HCT116 (cell line): Measurements from ENCODE around the gene GDE1. TPM values are rescaled to one million over a fixed set of nuclear protein-coding genes. Genes with fewer than 3 reads are reported as not detected.

Experiments
- ATAC-seq: fragments of 200-7000 bp; cut with Tn5 transposase; 2 replicates; pipeline ENCODE4 v1.9.1; 2020; ENCODE audit warnings: mild to moderate bottlenecking, moderate library complexity
- BruUV-seq: library from RNA; stranded (reverse); fragments of 400-500 nt; replicated peaks from 2 replicates; lab custom pipeline; 2021; lab: Mats Ljungman, UMichigan
- CTCF ChIA-PET: fragments of 300-600 bp; sonication (Branson Sonifier 250); formaldehyde crosslinking; loops from one replicate; lab custom pipeline; 2021; ENCODE audit warnings: antibody characterized with exemption; lab: Charles Lee
- POLR2A ChIA-PET: fragments of 300-600, 350-600 bp; sonication (Branson Sonifier 250); formaldehyde crosslinking; loops from one replicate; lab custom pipeline; 2021; ENCODE audit warnings: antibody characterized with exemption; lab: Charles Lee
- RAD21 ChIA-PET, 2 experiments: fragments of 300-600 bp; sonication (Branson Sonifier 250); formaldehyde crosslinking; loops; one replicate each; lab custom pipeline; 2023; ENCODE audit warnings: low total read pairs in 2 of 2; ENCODE audit not compliant: uncharacterized antibody in 2 of 2, unreplicated experiment in 2 of 2, low non-redundant PET in 1 of 2; lab: Charles Lee
- DNase-seq: peaks from one replicate; pipeline ENCODE4 v3.0.0-alpha.2; 2010; ENCODE audit warnings: low read depth, low spot score
- H2AFZ ChIP-seq: fragments of 200-600 bp; shearing (Covaris generic), sonication (generic); 2 replicates; pipeline ENCODE4 v1.6.1; 2017; ENCODE audit warnings: low read depth, mixed run types, mixed read lengths, antibody characterized with exemption, low read length; ENCODE audit not compliant: poor library complexity, severe bottlenecking
- H3K27ac ChIP-seq: 2 replicates; pipeline ENCODE4 v1.5.1; 2012; ENCODE audit warnings: low read depth, low read length
- H3K27me3 ChIP-seq: fragments of 200-600 bp; sonication (generic); 2 replicates; pipeline ENCODE4 v1.6.1; 2016; ENCODE audit warnings: mixed run types, low read length, mixed read lengths; ENCODE audit not compliant: insufficient read depth
- H3K36me3 ChIP-seq, 2 experiments: fragments of 200-500 bp in 1 of 2; fragments of 200-600 bp in 1 of 2; sonication (Bioruptor generic) in 1 of 2; sonication (generic) in 1 of 2; 2 replicates each; pipeline versions ENCODE4 v1.5.1 to v1.6.1; 2014 to 2016; ENCODE audit warnings: low read length in 2 of 2, inconsistent platforms in 1 of 2, mixed read lengths in 1 of 2, mixed run types in 1 of 2; ENCODE audit not compliant: insufficient read depth in 2 of 2, control insufficient read depth in 1 of 2
- H3K4me1 ChIP-seq, 2 experiments: fragments of 200-600 bp in 1 of 2; sonication (generic) in 1 of 2; 2 replicates each; pipeline versions ENCODE4 v1.5.1 to v1.6.1; 2012 to 2017; ENCODE audit warnings: low read length in 2 of 2, inconsistent platforms in 1 of 2, mild to moderate bottlenecking in 1 of 2, mixed read lengths in 1 of 2, mixed run types in 1 of 2, moderate library complexity in 1 of 2; ENCODE audit not compliant: insufficient read depth in 2 of 2, control insufficient read depth in 1 of 2
- H3K4me2 ChIP-seq: fragments of 200-600 bp; sonication (generic); 2 replicates; pipeline ENCODE4 v1.6.1; 2017; ENCODE audit warnings: mixed run types, low read length, mixed read lengths
- H3K4me3 ChIP-seq, 2 experiments: fragments of 200-600 bp in 1 of 2; sonication (generic) in 1 of 2; replicated peaks in 1 of 2; 2 replicates each; pipeline ENCODE4 v1.5.1; 2011 to 2016; ENCODE audit warnings: low read length in 2 of 2, control low read depth in 1 of 2, low read depth in 1 of 2, mild to moderate bottlenecking in 1 of 2, mixed read lengths in 1 of 2, mixed run types in 1 of 2
- H3K79me2 ChIP-seq: fragments of 200-600 bp; sonication (generic); 2 replicates; pipeline ENCODE4 v1.6.1; 2017; ENCODE audit warnings: mild to moderate bottlenecking, mixed run types, low read length, moderate library complexity, mixed read lengths; ENCODE audit not compliant: insufficient read depth
- H3K9ac ChIP-seq: fragments of 200-600 bp; sonication (generic); 2 replicates; pipeline ENCODE4 v1.6.1; 2016; ENCODE audit warnings: low read length, mixed read lengths
- H3K9me2 ChIP-seq: fragments of 200-600 bp; sonication (generic), shearing (Covaris generic); 2 replicates; pipeline ENCODE4 v1.6.1; 2017; ENCODE audit warnings: mixed run types, mild to moderate bottlenecking, moderate library complexity; ENCODE audit not compliant: insufficient read depth
- H3K9me3 ChIP-seq, 2 experiments: fragments of 200-500 bp in 1 of 2; fragments of 200-600 bp in 1 of 2; sonication (Bioruptor generic) in 1 of 2; sonication (generic) in 1 of 2; 2 replicates each; pipeline ENCODE4 v1.6.1; 2014 to 2017; ENCODE audit warnings: low read length in 2 of 2, mixed read lengths in 2 of 2, inconsistent platforms in 1 of 2, low read depth in 1 of 2, mild to moderate bottlenecking in 1 of 2, mixed run types in 1 of 2, moderate library complexity in 1 of 2; ENCODE audit not compliant: control insufficient read depth in 1 of 2, insufficient read depth in 1 of 2
- H4K20me1 ChIP-seq: fragments of 200-600 bp; sonication (generic), shearing (Covaris generic); 2 replicates; pipeline ENCODE4 v1.6.1; 2017; ENCODE audit warnings: mixed run types, mild to moderate bottlenecking, moderate library complexity; ENCODE audit not compliant: insufficient read depth
- ATF3 ChIP-seq: IDR thresholded peaks from 2 replicates; pipeline ENCODE4 v1.6.1; 2012
- CBX3 ChIP-seq: IDR thresholded peaks from 2 replicates; pipeline ENCODE4 v1.6.1; 2012; ENCODE audit warnings: low read depth
- CEBPB ChIP-seq: IDR thresholded peaks from 2 replicates; pipeline ENCODE4 v1.6.1; 2012; ENCODE audit warnings: low read depth
- CTCF ChIP-seq, 3 experiments: fragments of 200-600 bp in 1 of 3; sonication (generic) in 1 of 3; IDR thresholded peaks in 2 of 3; conservative IDR thresholded peaks in 1 of 3; 2 replicates each; pipeline ENCODE4 v1.5.1; 2012 to 2017; ENCODE audit warnings: low read depth in 2 of 3, low read length in 2 of 3, antibody characterized with exemption in 1 of 3, borderline replicate concordance in 1 of 3, control low read depth in 1 of 3, mild to moderate bottlenecking in 1 of 3, mixed read lengths in 1 of 3, mixed run types in 1 of 3, moderate library complexity in 1 of 3; ENCODE audit not compliant: insufficient read depth in 1 of 3
- EGR1 ChIP-seq: IDR thresholded peaks from 2 replicates; pipeline ENCODE4 v1.6.1; 2012; ENCODE audit warnings: low read depth
- ELF1 ChIP-seq: IDR thresholded peaks from 2 replicates; pipeline ENCODE4 v1.6.1; 2012; ENCODE audit warnings: low read depth, borderline replicate concordance
- EZH2 ChIP-seq: fragments of 200-600 bp; sonication (generic); IDR thresholded peaks from 2 replicates; pipeline ENCODE4 v1.6.1; 2017; ENCODE audit warnings: antibody characterized with exemption, mixed run types
- EZH2phosphoT487 ChIP-seq: fragments of 200-600 bp; IDR thresholded peaks from 2 replicates; pipeline ENCODE4 v1.6.1; 2018; ENCODE audit warnings: antibody characterized with exemption, borderline replicate concordance
- FOSL1 ChIP-seq: IDR thresholded peaks from 2 replicates; pipeline ENCODE4 v1.6.1; 2012; ENCODE audit warnings: low read depth
- JUND ChIP-seq: IDR thresholded peaks from 2 replicates; pipeline ENCODE4 v1.6.1; 2012
- MAX ChIP-seq: IDR thresholded peaks from 2 replicates; pipeline ENCODE4 v1.6.1; 2012
- POLR2A ChIP-seq: IDR thresholded peaks from 2 replicates; pipeline ENCODE4 v1.7.0; 2011; ENCODE audit warnings: borderline replicate concordance; ENCODE audit not compliant: insufficient read depth, insufficient read length; ENCODE audit errors: extremely low read depth
- POLR2AphosphoS5 ChIP-seq: IDR thresholded peaks from 2 replicates; pipeline ENCODE4 v1.6.1; 2011; ENCODE audit warnings: mild to moderate bottlenecking, low read depth, low read length, moderate library complexity
- RAD21 ChIP-seq: IDR thresholded peaks from 2 replicates; pipeline ENCODE4 v1.6.1; 2012; ENCODE audit warnings: low read depth, mild to moderate bottlenecking
- REST ChIP-seq: IDR thresholded peaks from 2 replicates; pipeline ENCODE4 v1.6.1; 2012; ENCODE audit warnings: low read depth
- SIN3A ChIP-seq: IDR thresholded peaks from 2 replicates; pipeline ENCODE4 v1.6.1; 2012; ENCODE audit warnings: low read depth
- SRF ChIP-seq: IDR thresholded peaks from 2 replicates; pipeline ENCODE4 v1.6.1; 2012; ENCODE audit warnings: low read depth
- TCF7L2 ChIP-seq: IDR thresholded peaks from 2 replicates; pipeline ENCODE4 v1.7.0; 2011; ENCODE audit warnings: borderline replicate concordance, inconsistent platforms; ENCODE audit not compliant: insufficient read depth, insufficient read length; ENCODE audit errors: extremely low read depth
- YY1 ChIP-seq: IDR thresholded peaks from 2 replicates; pipeline ENCODE4 v1.6.1; 2011; ENCODE audit warnings: low read length, low read depth, moderate library complexity, mild to moderate bottlenecking; ENCODE audit not compliant: insufficient replicate concordance; ENCODE audit errors: extremely low read depth
- ZFX ChIP-seq: fragments of 450-650 bp; IDR thresholded peaks from 2 replicates; pipeline ENCODE4 v1.6.1; 2017
- ZNF274 ChIP-seq: fragments of 200-500 bp; sonication (Bioruptor generic); IDR thresholded peaks from 2 replicates; pipeline ENCODE4 v1.6.1; 2014; ENCODE audit warnings: mild to moderate bottlenecking, low read depth, low read length, inconsistent platforms
- intact Hi-C: fragments of 100-400 bp; cut with micrococcal nuclease; formaldehyde crosslinking; loops from 2 replicates; pipeline ENCODE4 v1.10.0; 2022
- total RNA-seq: library from RNA; stranded (reverse); gene quantifications from one replicate; pipeline ENCODE4 v1.2.1, GENCODE V29; 2021; ENCODE audit not compliant: unreplicated experiment

Gene GDE1
- total RNA-seq, 1 experiment from 2014 or later: 47.1 TPM

GRCh38 chr16:19555186-19555937 lies 33.5 kb upstream of the GDE1 start, which contains the start of gene VPS35L:
TSS of gene VPS35L (plus strand) at chr16:19555703. CDS start at chr16:19555730, 27 bp downstream.
- Histone ChIP-seq H3K27ac (peak within 1 kb of the TSS; percentile 78), H4K20me1 (no peaks in the 10 kb centered on the region), H3K9ac (peak within 1 kb of the TSS; percentile 72), H3K9me3 (no peaks in the 10 kb centered on the region), H2AFZ (no peak within 1 kb of the TSS), H3K4me2 (peak within 1 kb of the TSS; percentile 77), H3K27me3 (no peaks in the 10 kb centered on the region), H3K79me2 (no peaks in the 10 kb centered on the region), H3K9me2 (no peaks in the 10 kb centered on the region), H3K4me3 (peak within 1 kb of the TSS; percentile 65 to 67), H3K36me3 (peaks cover 4 to 5% of the 10 kb centered on the region in 2 experiments; a peak in 3 of 4 replicates), H3K4me1 (peaks cover 0 to 8% of the 10 kb centered on the region in 2 experiments; a peak in 2 of 4 replicates)
- intact Hi-C loops: no loop called here
- CTCF ChIA-PET: interaction anchor here (0.6 to 5.1 kb wide), 9 partner anchors 9 to 830 kb away, joined by 3 to 28 read pairs (median 3); no protein-coding TSS in a partner anchor
- ATAC-seq: peak; percentile 89
- BruUV-seq: no TSS peak
- RAD21 ChIA-PET: no interaction called here
- DNase-seq: peak; percentile 91
- POLR2A ChIA-PET: interaction anchor here (0.8 to 1.6 kb wide), 6 partner anchors 10 to 336 kb away, joined by 3 to 5 read pairs (median 3); partner anchors contain the start of genes CCP110 and GDE1
- TF ChIP-seq TCF7L2 (no peak), ZNF274 (no peak), SRF (no peak; the same call in 1 of the 2 replicates), EGR1 (peak; percentile 94), RAD21 (no peak), EZH2phosphoT487 (no peak), CEBPB (no peak), REST (no peak), JUND (peak; percentile 51), FOSL1 (0 out of 2 replicates have a peak, but pooled peaks have one; percentile 42), ZFX (no peak), YY1 (peak; percentile 99), CBX3 (peak; percentile 48; the same call in 1 of the 2 replicates), CTCF (IDR thresholded peaks at IDR 0.05 in 2 of 3, conservative IDR thresholded peaks at IDR 0.05 in 1 of 3; ENCODE audit: borderline replicate concordance in 1 of 3, insufficient read depth in 1 of 3, low read depth in 2 of 3, low read length in 2 of 3) (peak; percentile 38 to 50 (median 43); a peak in 4 of 6 replicates), SIN3A (no peak), ATF3 (no peak), ELF1 (no peak), MAX (peak; percentile 68), POLR2A (no peak), EZH2 (no peak), POLR2AphosphoS5 (peak; percentile 35; the same call in 1 of the 2 replicates)
